HG03175 (cell line): ENCODE measurements around the gene PNMA6A.
"Not testable (repeated sequence)": the region's sequence is repeated elsewhere in the genome, so short reads cannot be mapped to it uniquely, and the experiment has no call there.

Experiments
- ATAC-seq: cut with Tn5 transposase; IDR thresholded peaks from one replicate; pipeline ENCODE4 v1.9.1; 2021; ENCODE audit warnings: mild to moderate bottlenecking, moderate library complexity; ENCODE audit not compliant: unreplicated experiment

Gene PNMA6A

GRCh38 chrX:153074935-153075334 lies 2.7 kb downstream of the PNMA6A start:
- ATAC-seq, result no peak

- no peak for ATAC-seq
Measured at GRCh38 chrX:153075366-153075765, 3.1 kb downstream of the PNMA6A start.

- ATAC-seq, result peak; percentile 62
Measured at GRCh38 chrX:153077437-153078135, 5.3 kb downstream of the PNMA6A start.

- ATAC-seq, result not testable (repeated sequence)
Measured at GRCh38 chrX:153083238-153083923, 11.1 kb downstream of the PNMA6A start.

- ATAC-seq, result no peak
Measured at GRCh38 chrX:153102418-153102817, 30.2 kb downstream of the PNMA6A start.

- ATAC-seq, result not testable (repeated sequence)
Measured at GRCh38 chrX:153104959-153105358, 32.7 kb downstream of the PNMA6A start.

GRCh38 chrX:153106092-153106801 lies 34.0 kb downstream of the PNMA6A start:
- ATAC-seq, result not testable (repeated sequence)

- not testable (repeated sequence) for ATAC-seq
Measured at GRCh38 chrX:153110735-153111134, 38.5 kb downstream of the PNMA6A start.

- not testable (repeated sequence) for ATAC-seq
Measured at GRCh38 chrX:153113851-153114250, 41.6 kb downstream of the PNMA6A start.

- ATAC-seq, result not testable (repeated sequence)
Measured at GRCh38 chrX:153117754-153118153, 45.5 kb downstream of the PNMA6A start.

- not testable (repeated sequence) for ATAC-seq
Measured at GRCh38 chrX:153120230-153120629, 48.0 kb downstream of the PNMA6A start.

GRCh38 chrX:153123468-153123867 lies 51.2 kb downstream of the PNMA6A start:
- not testable (repeated sequence) for ATAC-seq
